Testis (tissue), 3 donors: Measurements from ENCODE around the gene CMPK1. TPM values are rescaled to one million over a fixed set of nuclear protein-coding genes. Genes with fewer than 3 reads are reported as not detected.

Source experiments
- DNase-seq: peaks from one replicate; pipeline ENCODE4 v3.0.0-alpha.2; 2019
- H3K27ac ChIP-seq, 2 donors: fragments of 200-600 bp; sonication (generic); one replicate each; pipeline ENCODE4 v1.5.1; 2019
- H3K27me3 ChIP-seq: fragments of 200-600 bp; sonication (generic); one replicate; pipeline ENCODE4 v1.5.1; 2019
- H3K36me3 ChIP-seq: fragments of 200-600 bp; sonication (generic); one replicate; pipeline ENCODE4 v1.5.1; 2017; ENCODE audit warnings: low read depth; ENCODE audit errors: missing control alignments
- H3K4me1 ChIP-seq: fragments of 200-600 bp; sonication (generic); one replicate; pipeline ENCODE4 v1.5.1; 2019
- H3K4me3 ChIP-seq, 2 donors: fragments of 200-600 bp; sonication (generic); one replicate each; pipeline ENCODE4 v1.5.1; 2017 to 2019
- H3K9me3 ChIP-seq: fragments of 200-600 bp; sonication (generic); one replicate; pipeline ENCODE4 v1.5.1; 2017
- POLR2A ChIP-seq: fragments of 450-650 bp; IDR thresholded peaks from one replicate; pipeline ENCODE4 v1.6.1; 2017; ENCODE audit warnings: antibody characterized with exemption, mild to moderate bottlenecking, moderate library complexity
- WGBS, 2 donors: methylation state at CpG; one replicate each; pipeline ENCODE4 v1.1.5; 2018; 5-methylcytosine and 5-hydroxymethylcytosine counted together
- intact Hi-C: fragments of 100-400 bp; cut with DNase I; formaldehyde crosslinking; loops from one replicate; pipeline ENCODE4 v1.15.1; 2023; ENCODE audit warnings: low total_unique reads
- polyA plus RNA-seq: library from polyadenylated mRNA; stranded (reverse); fragments of 350-450 nt; fragmentation: Illumina TruSeq; extraction: RNeasy Lipid Tissue Mini Kit (QIAGEN cat#74804); gene quantifications from one replicate; pipeline ENCODE4 v1.2.3, GENCODE V29; 2014; ENCODE audit warnings: low read depth, low replicate concordance; ENCODE audit not compliant: insufficient read depth
- total RNA-seq, 2 donors: library from RNA; depleted of rRNA; stranded (reverse); fragments of >200 nt; gene quantifications; one replicate each; pipeline ENCODE4 v1.2.3, GENCODE V29; 2016
- TF ChIP-seq, protein P1 (sequence below), 3 experiments: fragments of 450-650 bp in 2 of 3; fragments of 200-600 bp in 1 of 3; sonication (generic) in 1 of 3; IDR thresholded peaks; one replicate each; pipeline ENCODE4 v1.5.1; 2016 to 2019; ENCODE audit warnings: antibody characterized with exemption in 3 of 3, mild to moderate bottlenecking in 2 of 3, moderate library complexity in 1 of 3

CMPK1 gene
- total and polyA plus RNA-seq, 3 donors from 2014 or later = 35.1 to 37.0 (median 36.1) TPM

DNA sequence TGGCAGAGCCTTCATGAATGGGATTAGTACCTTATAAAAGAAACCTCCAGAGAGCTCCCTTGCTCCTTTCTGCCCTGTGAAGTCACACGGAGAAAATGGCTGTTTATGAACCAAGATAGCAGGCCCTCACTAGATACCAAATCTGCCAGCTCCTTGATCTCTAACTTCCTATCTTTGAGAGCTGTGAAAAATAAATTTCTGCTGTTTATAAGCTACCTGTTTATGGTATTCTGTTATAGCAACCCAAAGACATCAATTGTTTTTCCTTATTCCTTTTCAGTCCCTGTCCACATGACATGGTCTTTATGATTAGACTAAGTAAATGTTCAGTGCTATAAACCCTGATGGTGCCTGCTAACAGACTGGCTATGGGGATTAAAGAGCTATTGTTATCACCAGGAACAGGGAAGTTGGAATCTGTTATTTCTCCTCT lies 10.0 kb upstream of the CMPK1 start:
- Histone ChIP-seq H3K4me3 (no peak overlapping the region), H3K4me1 (no peaks in the 10 kb centered on the region), H3K27ac (no peak overlapping the region), H3K9me3 (no peaks in the 10 kb centered on the region), H3K36me3 (no peaks in the 10 kb centered on the region), H3K27me3 (no peaks in the 10 kb centered on the region)
- intact Hi-C loops = no loop called here
- no peak for DNase-seq
- TF ChIP-seq POLR2A = no peak
- TF ChIP-seq, protein P1, sequence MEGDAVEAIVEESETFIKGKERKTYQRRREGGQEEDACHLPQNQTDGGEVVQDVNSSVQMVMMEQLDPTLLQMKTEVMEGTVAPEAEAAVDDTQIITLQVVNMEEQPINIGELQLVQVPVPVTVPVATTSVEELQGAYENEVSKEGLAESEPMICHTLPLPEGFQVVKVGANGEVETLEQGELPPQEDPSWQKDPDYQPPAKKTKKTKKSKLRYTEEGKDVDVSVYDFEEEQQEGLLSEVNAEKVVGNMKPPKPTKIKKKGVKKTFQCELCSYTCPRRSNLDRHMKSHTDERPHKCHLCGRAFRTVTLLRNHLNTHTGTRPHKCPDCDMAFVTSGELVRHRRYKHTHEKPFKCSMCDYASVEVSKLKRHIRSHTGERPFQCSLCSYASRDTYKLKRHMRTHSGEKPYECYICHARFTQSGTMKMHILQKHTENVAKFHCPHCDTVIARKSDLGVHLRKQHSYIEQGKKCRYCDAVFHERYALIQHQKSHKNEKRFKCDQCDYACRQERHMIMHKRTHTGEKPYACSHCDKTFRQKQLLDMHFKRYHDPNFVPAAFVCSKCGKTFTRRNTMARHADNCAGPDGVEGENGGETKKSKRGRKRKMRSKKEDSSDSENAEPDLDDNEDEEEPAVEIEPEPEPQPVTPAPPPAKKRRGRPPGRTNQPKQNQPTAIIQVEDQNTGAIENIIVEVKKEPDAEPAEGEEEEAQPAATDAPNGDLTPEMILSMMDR (IDR thresholded peaks at IDR 0.05) = no peak
- WGBS, 2 donors = 41 to 55% methylated on average over 1 of the region's 1 CpG

GRCh38 chr1:47324682-47325081 lies 8.9 kb upstream of the CMPK1 start:
- intact Hi-C loops = no loop called here
- H3K9me3 ChIP-seq = no peaks in the 10 kb centered on the region
- no peak for TF ChIP-seq POLR2A
- TF ChIP-seq, protein P1 (IDR thresholded peaks at IDR 0.05) = no peak
- no peak for DNase-seq
- no peak overlapping the region for H3K4me3 ChIP-seq
- no peaks in the 10 kb centered on the region for H3K27me3 ChIP-seq
- no peak overlapping the region for H3K27ac ChIP-seq
- H3K36me3 ChIP-seq = no peaks in the 10 kb centered on the region
- WGBS, 2 donors = 83 to 97% methylated on average over 3 of the region's 3 CpGs
- no peaks in the 10 kb centered on the region for H3K4me1 ChIP-seq

DNA sequence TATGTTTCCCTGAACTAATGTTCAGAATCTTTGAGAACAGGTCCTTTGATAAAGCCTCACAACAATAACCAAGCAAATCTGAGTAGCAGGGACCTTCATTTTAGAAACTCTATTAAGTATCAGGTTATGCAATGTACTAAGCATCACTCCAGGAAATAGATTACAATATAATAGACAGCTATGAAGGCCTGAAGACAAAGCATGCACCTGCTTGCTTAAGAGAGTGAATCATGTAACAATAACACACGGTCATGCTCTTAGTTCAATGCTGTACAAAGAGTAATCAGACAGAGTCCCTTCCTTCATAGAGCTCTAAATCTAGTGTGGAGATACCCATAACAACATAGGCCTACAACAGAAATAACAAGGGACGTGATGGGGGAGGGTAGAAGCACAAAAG lies 8.1 kb upstream of the CMPK1 start:
- no peak overlapping the region for H3K27ac ChIP-seq
- H3K4me3 ChIP-seq = no peak overlapping the region
- intact Hi-C loops = no loop called here
- TF ChIP-seq POLR2A = no peak
- TF ChIP-seq, protein P1 (IDR thresholded peaks at IDR 0.05) = no peak
- H3K27me3 ChIP-seq = no peaks in the 10 kb centered on the region
- H3K4me1 ChIP-seq = no peaks in the 10 kb centered on the region
- no peak for DNase-seq
- WGBS, 2 donors = 91% methylated on average over 2 of the region's 2 CpGs
- H3K36me3 ChIP-seq = no peaks in the 10 kb centered on the region
- no peaks in the 10 kb centered on the region for H3K9me3 ChIP-seq

DNA sequence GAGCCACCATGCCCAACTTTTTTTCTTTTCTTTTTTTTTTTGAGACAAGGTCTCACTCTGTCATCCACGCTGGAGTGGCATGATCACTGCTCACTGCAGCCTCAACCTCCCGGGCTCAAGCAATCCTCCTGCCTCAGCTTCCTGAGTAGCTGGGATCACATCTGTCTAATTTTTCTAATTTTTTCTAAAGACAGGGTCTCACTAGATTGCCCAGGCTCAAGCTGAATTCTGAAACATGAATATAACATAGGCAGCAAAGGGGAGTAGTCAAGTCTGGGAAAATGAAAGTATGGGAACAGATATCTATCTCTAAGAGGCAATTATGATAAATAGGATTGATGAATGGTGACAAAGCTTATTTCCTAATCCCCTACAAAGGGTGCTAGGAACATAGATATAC lies 7.3 kb upstream of the CMPK1 start:
- TF ChIP-seq POLR2A = no peak
- TF ChIP-seq, protein P1 (IDR thresholded peaks at IDR 0.05) = no peak
- Histone ChIP-seq H3K9me3 (no peaks in the 10 kb centered on the region), H3K4me1 (no peaks in the 10 kb centered on the region), H3K36me3 (no peaks in the 10 kb centered on the region), H3K27ac (no peak overlapping the region), H3K27me3 (no peaks in the 10 kb centered on the region), H3K4me3 (no peak overlapping the region)
- 91 to 92% methylated on average over 2 of the region's 2 CpGs for WGBS, 2 donors
- intact Hi-C loops = no loop called here
- no peak for DNase-seq

DNA sequence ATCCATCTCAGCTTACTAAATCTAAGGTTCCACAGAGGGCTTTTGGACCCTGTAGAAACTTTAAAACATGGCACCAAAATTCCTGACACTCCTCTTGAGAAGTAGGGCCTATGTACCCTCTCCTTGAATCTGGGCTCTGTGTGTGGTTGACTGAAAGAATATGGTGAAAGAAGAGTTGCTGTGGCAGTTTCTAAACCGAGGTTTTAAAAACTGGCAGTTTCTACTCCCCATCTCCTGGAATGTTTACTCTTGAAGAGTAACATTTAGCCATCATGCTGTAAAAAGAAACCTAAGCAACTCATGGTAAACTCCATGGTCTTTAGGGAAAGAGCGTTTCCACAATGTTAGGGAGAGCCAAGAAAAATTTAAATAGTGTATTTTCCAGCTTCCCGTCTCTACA lies 4.6 kb upstream of the CMPK1 start:
- Histone ChIP-seq H3K36me3 (no peaks in the 10 kb centered on the region), H3K27ac (no peak overlapping the region), H3K4me3 (no peak overlapping the region), H3K4me1 (peaks cover 9% of the 10 kb centered on the region), H3K27me3 (no peaks in the 10 kb centered on the region), H3K9me3 (no peaks in the 10 kb centered on the region)
- TF ChIP-seq, protein P1 (IDR thresholded peaks at IDR 0.05) = no peak
- no peak for TF ChIP-seq POLR2A
- no peak for DNase-seq
- intact Hi-C loops = no loop called here
- WGBS, 2 donors = 82 to 91% methylated on average over 3 of the region's 3 CpGs
